HG03175 (cell line): ENCODE measurements around the gene ORAI2.
A peak's percentile ranks its signal among the peaks of the same experiment; 100 is the strongest.
"Not testable (repeated sequence)": the region's sequence is repeated elsewhere in the genome, so short reads cannot be mapped to it uniquely, and the experiment has no call there.

Source experiments
- ATAC-seq: cut with Tn5 transposase; IDR thresholded peaks from one replicate; pipeline ENCODE4 v1.9.1; 2021; ENCODE audit warnings: mild to moderate bottlenecking, moderate library complexity; ENCODE audit not compliant: unreplicated experiment

The ORAI2 gene

GRCh38 chr7:102433219-102434038 lies at the start of gene ORAI2:
ORAI2 (plus strand) TSS chr7:102433575; CDS start chr7:102438957, 5,382 bp downstream.
- ATAC-seq: peak; percentile 64

- ATAC-seq: no peak
Measured at GRCh38 chr7:102387064-102387463, 46.3 kb upstream of the ORAI2 start.

GRCh38 chr7:102389810-102390209 lies 43.6 kb upstream of the ORAI2 start:
- ATAC-seq: no peak

GRCh38 chr7:102390697-102391484 lies 42.5 kb upstream of the ORAI2 start:
- ATAC-seq: no peak

GRCh38 chr7:102392330-102392729 lies 41.0 kb upstream of the ORAI2 start:
- no peak for ATAC-seq

- no peak for ATAC-seq
Measured at GRCh38 chr7:102393467-102393866, 39.9 kb upstream of the ORAI2 start.

- ATAC-seq: no peak
Measured at GRCh38 chr7:102395592-102395872, 37.8 kb upstream of the ORAI2 start.

GRCh38 chr7:102395873-102396709 lies 37.3 kb upstream of the ORAI2 start, which contains the start of gene PRKRIP1:
PRKRIP1 (plus strand) TSS chr7:102396363; CDS start chr7:102396412, 49 bp downstream.
- ATAC-seq: peak; percentile 99

GRCh38 chr7:102396710-102397019 lies 36.7 kb upstream of the ORAI2 start:
- ATAC-seq: no peak

- ATAC-seq: no peak
Measured at GRCh38 chr7:102398543-102398942, 34.8 kb upstream of the ORAI2 start.

GRCh38 chr7:102400360-102400759 lies 33.0 kb upstream of the ORAI2 start:
- ATAC-seq: no peak

- ATAC-seq: no peak
Measured at GRCh38 chr7:102403563-102403962, 29.8 kb upstream of the ORAI2 start.

- ATAC-seq: peak; percentile 87
Measured at GRCh38 chr7:102404005-102404861, 29.1 kb upstream of the ORAI2 start.

- not testable (repeated sequence) for ATAC-seq
Measured at GRCh38 chr7:102404862-102405188, 28.6 kb upstream of the ORAI2 start.

- ATAC-seq: no peak
Measured at GRCh38 chr7:102407910-102408309, 25.5 kb upstream of the ORAI2 start.

GRCh38 chr7:102408530-102408929 lies 24.8 kb upstream of the ORAI2 start:
- peak; percentile 56 for ATAC-seq

GRCh38 chr7:102409340-102409739 lies 24.0 kb upstream of the ORAI2 start:
- ATAC-seq: no peak

- no peak for ATAC-seq
Measured at GRCh38 chr7:102410123-102410522, 23.3 kb upstream of the ORAI2 start.

- no peak for ATAC-seq
Measured at GRCh38 chr7:102410918-102411317, 22.5 kb upstream of the ORAI2 start.

GRCh38 chr7:102412548-102412947 lies 20.8 kb upstream of the ORAI2 start:
- no peak for ATAC-seq

- ATAC-seq: no peak
Measured at GRCh38 chr7:102413091-102413490, 20.3 kb upstream of the ORAI2 start.
